Endodermal cell (in vitro differentiated cells): ENCODE measurements around the gene ING2. TPM values are rescaled to one million over a fixed set of nuclear protein-coding genes. Genes with fewer than 3 reads are reported as not detected.
"Not testable (repeated sequence)": the region's sequence is repeated elsewhere in the genome, so short reads cannot be mapped to it uniquely, and the experiment has no call there.

Experiments
- DNase-seq: peaks from one replicate; pipeline ENCODE4 v3.0.0-alpha.2; 2017
- H3K27ac ChIP-seq: 2 replicates; pipeline ENCODE4 v1.5.1; 2013; ENCODE audit warnings: mild to moderate bottlenecking, low read depth, low read length, moderate library complexity
- H3K27me3 ChIP-seq: 2 replicates; pipeline ENCODE4 v1.6.1; 2013; ENCODE audit warnings: mild to moderate bottlenecking, low read length, moderate library complexity; ENCODE audit not compliant: insufficient read depth, control insufficient read depth, poor library complexity, severe bottlenecking
- H3K36me3 ChIP-seq: 2 replicates; pipeline ENCODE4 v1.7.0; 2013; ENCODE audit warnings: mild to moderate bottlenecking, low read length, moderate library complexity; ENCODE audit not compliant: control insufficient read depth, insufficient read depth
- H3K4me1 ChIP-seq: one replicate; pipeline ENCODE4 v1.7.0; 2013; ENCODE audit warnings: low read length; ENCODE audit not compliant: control insufficient read depth, insufficient read depth
- H3K4me3 ChIP-seq: 2 replicates; pipeline ENCODE4 v1.5.1; 2013; ENCODE audit warnings: mild to moderate bottlenecking, low read length, moderate library complexity
- H3K9ac ChIP-seq: 2 replicates; pipeline ENCODE4 v1.6.1; 2013; ENCODE audit warnings: mild to moderate bottlenecking, low read length, moderate library complexity; ENCODE audit not compliant: poor library complexity, severe bottlenecking; ENCODE audit errors: extremely low read depth
- H3K9me3 ChIP-seq: 2 replicates; pipeline ENCODE4 v1.6.1; 2013; ENCODE audit warnings: mild to moderate bottlenecking, low read length, moderate library complexity; ENCODE audit not compliant: control insufficient read depth
- H3K27ac Mint-ChIP-seq: 2 replicates; pipeline ENCODE4 v1.8.0; 2020; ENCODE audit warnings: mixed read lengths
- H3K27me3 Mint-ChIP-seq: 2 replicates; pipeline ENCODE4 v1.8.0; 2021; ENCODE audit warnings: mild to moderate bottlenecking, mixed read lengths; ENCODE audit not compliant: insufficient read depth
- H3K36me3 Mint-ChIP-seq: 2 replicates; pipeline ENCODE4 v1.8.0; 2020; ENCODE audit warnings: low read depth, mixed read lengths
- H3K4me1 Mint-ChIP-seq: 2 replicates; pipeline ENCODE4 v1.8.0; 2020; ENCODE audit warnings: mixed read lengths
- H3K4me3 Mint-ChIP-seq: 2 replicates; pipeline ENCODE4 v1.8.0; 2020; ENCODE audit warnings: mild to moderate bottlenecking, moderate library complexity, mixed read lengths
- H3K9me3 Mint-ChIP-seq: 2 replicates; pipeline ENCODE4 v1.8.0; 2020; ENCODE audit warnings: mild to moderate bottlenecking, mixed read lengths
- WGBS, 2 experiments: methylation state at CpG; one replicate each; pipeline versions ENCODE4 v1.1.5 to v1.1.7; 2013; ENCODE audit warnings: missing lambda C conversion rate in 2 of 2, mixed read lengths in 1 of 2; ENCODE audit not compliant: insufficient coverage in 1 of 2, insufficient read length in 1 of 2; 5-methylcytosine and 5-hydroxymethylcytosine counted together
- total RNA-seq, 2 donors: library from RNA; stranded (reverse); fragmentation: NEBNext Ultra II Directional in 1 of 2; extraction: Animal tissue kit (Norgen Biotek cat#: 25700) in 1 of 2; gene quantifications; 2 replicates in 1 of 2; 3 replicates in 1 of 2; pipeline ENCODE4 v1.2.1, GENCODE V29; 2021
- TF ChIP-seq, protein P1 (sequence below): fragments of 200-600 bp; sonication (generic); conservative IDR thresholded peaks from 2 replicates; pipeline ENCODE4 v1.5.0; 2021; ENCODE audit warnings: antibody characterized with exemption, mild to moderate bottlenecking

The ING2 gene
- total RNA-seq, 2 donors from 2014 or later = 16.9 to 19.8 TPM

GRCh38 chr4:183478926-183479325 is 25.9 kb upstream of the ING2 start:
- peaks cover 15% of the 10 kb centered on the region for H3K36me3 Mint-ChIP-seq
- TF ChIP-seq, protein P1, sequence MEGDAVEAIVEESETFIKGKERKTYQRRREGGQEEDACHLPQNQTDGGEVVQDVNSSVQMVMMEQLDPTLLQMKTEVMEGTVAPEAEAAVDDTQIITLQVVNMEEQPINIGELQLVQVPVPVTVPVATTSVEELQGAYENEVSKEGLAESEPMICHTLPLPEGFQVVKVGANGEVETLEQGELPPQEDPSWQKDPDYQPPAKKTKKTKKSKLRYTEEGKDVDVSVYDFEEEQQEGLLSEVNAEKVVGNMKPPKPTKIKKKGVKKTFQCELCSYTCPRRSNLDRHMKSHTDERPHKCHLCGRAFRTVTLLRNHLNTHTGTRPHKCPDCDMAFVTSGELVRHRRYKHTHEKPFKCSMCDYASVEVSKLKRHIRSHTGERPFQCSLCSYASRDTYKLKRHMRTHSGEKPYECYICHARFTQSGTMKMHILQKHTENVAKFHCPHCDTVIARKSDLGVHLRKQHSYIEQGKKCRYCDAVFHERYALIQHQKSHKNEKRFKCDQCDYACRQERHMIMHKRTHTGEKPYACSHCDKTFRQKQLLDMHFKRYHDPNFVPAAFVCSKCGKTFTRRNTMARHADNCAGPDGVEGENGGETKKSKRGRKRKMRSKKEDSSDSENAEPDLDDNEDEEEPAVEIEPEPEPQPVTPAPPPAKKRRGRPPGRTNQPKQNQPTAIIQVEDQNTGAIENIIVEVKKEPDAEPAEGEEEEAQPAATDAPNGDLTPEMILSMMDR = no peak
- H3K4me1 Mint-ChIP-seq = no peaks in the 10 kb centered on the region
- H3K27ac Mint-ChIP-seq = no peak overlapping the region
- Histone ChIP-seq H3K27me3 (no peaks in the 10 kb centered on the region), H3K4me1 (no peaks in the 10 kb centered on the region), H3K9me3 (no peaks in the 10 kb centered on the region), H3K4me3 (no peak overlapping the region), H3K27ac (no peak overlapping the region), H3K9ac (no peak overlapping the region), H3K36me3 (no peaks in the 10 kb centered on the region)
- DNase-seq = no peak
- H3K27me3 Mint-ChIP-seq = no peaks in the 10 kb centered on the region
- H3K4me3 Mint-ChIP-seq = no peak overlapping the region
- 83 to 100% methylated on average over 1 to 2 of the region's 2 CpGs for WGBS, 2 experiments
- H3K9me3 Mint-ChIP-seq = peaks cover 10% of the 10 kb centered on the region

DNA sequence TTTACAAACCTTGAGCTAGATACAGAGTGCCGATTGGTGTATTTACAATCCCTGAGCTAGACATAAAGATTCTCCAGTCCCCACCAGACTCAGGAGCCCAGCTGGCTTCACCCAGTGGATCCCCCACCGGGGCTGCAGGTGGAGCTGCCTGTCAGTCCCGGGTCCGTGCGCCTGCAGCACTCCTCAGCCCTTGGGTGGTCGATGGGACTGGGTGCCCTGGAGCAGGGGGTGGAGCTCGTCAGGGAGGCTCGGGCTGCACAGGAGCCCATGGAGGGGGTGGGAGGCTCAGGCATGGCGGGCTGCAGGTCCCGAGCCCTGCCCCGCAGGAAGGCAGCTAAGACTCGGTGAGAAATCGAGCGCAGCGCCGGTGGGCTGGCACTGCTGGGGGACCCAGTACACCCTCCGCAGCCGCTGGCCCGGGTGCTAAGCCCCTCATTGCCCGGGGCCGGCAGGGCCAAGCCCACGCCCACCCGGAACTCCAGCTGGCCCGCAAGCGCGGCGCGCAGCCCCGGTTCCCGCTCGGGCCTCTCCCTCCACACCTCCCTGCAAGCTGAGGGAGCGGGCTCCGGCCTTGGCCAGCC is 22.3 kb upstream of the ING2 start:
- not testable (repeated sequence) for H3K9me3 Mint-ChIP-seq, H3K27me3 Mint-ChIP-seq, H3K4me3 ChIP-seq, DNase-seq, H3K27ac ChIP-seq, H3K9me3 ChIP-seq, H3K4me1 Mint-ChIP-seq, H3K36me3 ChIP-seq, H3K9ac ChIP-seq, H3K27ac Mint-ChIP-seq, H3K4me1 ChIP-seq, H3K4me3 Mint-ChIP-seq, H3K27me3 ChIP-seq
- WGBS, 2 experiments = 94% methylated on average over 29 of the region's 33 CpGs; no CpG with 5 or more reads in 1 of the 2 experiments
- peaks cover 18% of the 10 kb centered on the region for H3K36me3 Mint-ChIP-seq

DNA sequence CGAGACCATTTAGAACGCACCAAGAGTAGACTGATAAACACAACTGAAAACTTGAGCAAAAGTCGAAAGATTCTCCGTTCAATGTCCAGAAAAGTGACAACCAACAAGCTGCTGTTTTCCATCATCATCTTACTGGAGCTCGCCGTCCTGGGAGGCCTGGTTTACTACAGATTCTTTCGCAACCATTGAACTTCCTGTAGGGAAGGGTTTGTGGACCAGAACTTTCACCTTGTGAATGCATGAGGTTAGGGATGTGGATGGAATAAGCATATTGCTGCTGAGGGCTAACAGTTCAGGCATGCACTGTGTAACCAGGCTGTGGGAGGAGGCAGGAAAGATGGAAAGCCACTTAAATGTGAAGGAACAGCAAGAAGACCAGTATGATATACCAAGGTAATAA is 20.9 kb upstream of the ING2 start:
- 94 to 98% methylated on average over 7 of the region's 7 CpGs for WGBS, 2 experiments
- Histone ChIP-seq H3K4me3 (no peak overlapping the region), H3K9ac (no peak overlapping the region), H3K9me3 (no peaks in the 10 kb centered on the region), H3K27me3 (no peaks in the 10 kb centered on the region), H3K27ac (no peak overlapping the region), H3K4me1 (no peaks in the 10 kb centered on the region), H3K36me3 (no peaks in the 10 kb centered on the region)
- TF ChIP-seq, protein P1 = no peak
- Mint-ChIP-seq H3K27ac (no peak overlapping the region), H3K27me3 (no peaks in the 10 kb centered on the region), H3K4me3 (no peak overlapping the region), H3K9me3 (peaks cover 10% of the 10 kb centered on the region), H3K4me1 (no peaks in the 10 kb centered on the region), H3K36me3 (peaks cover 18% of the 10 kb centered on the region)
- no peak for DNase-seq
